ENCODE results near the gene FNIP2. TPM values are rescaled to one million over a fixed set of nuclear protein-coding genes. Genes with fewer than 3 reads are reported as not detected.
"Not testable (repeated sequence)": the region's sequence is repeated elsewhere in the genome, so short reads cannot be mapped to it uniquely, and the experiment has no call there.

The FNIP2 gene
- total RNA-seq, 1 experiment from 2014 or later, result 35.3 TPM

GRCh38 chr4:158808399-158808798 is 39.6 kb downstream of the FNIP2 start:
- CTCF ChIA-PET, result no interaction called here
- H3K9me3 Mint-ChIP-seq (ENCODE audit: low read depth, unreplicated experiment), result no peaks in the 10 kb centered on the region
- TF ChIP-seq CTCF (IDR thresholded peaks at IDR 0.05; ENCODE audit: unreplicated experiment), result no peak
- no peak for DNase-seq
- peaks cover 33% of the 10 kb centered on the region for H3K36me3 Mint-ChIP-seq (ENCODE audit: insufficient read depth, unreplicated experiment)
- H3K27me3 Mint-ChIP-seq (ENCODE audit: unreplicated experiment), result no peaks in the 10 kb centered on the region
- peak overlapping the region; percentile 28 for H3K27ac Mint-ChIP-seq (ENCODE audit: unreplicated experiment)
- peaks cover 55% of the 10 kb centered on the region for H3K4me1 Mint-ChIP-seq (ENCODE audit: low read depth, unreplicated experiment)
- BruUV-seq (replicated peaks), result no TSS peak
- H3K4me3 Mint-ChIP-seq (ENCODE audit: low read depth, unreplicated experiment), result no peak overlapping the region
- intact Hi-C loops (cut with micrococcal nuclease; ENCODE audit: unreplicated experiment), result no loop called here

GRCh38 chr4:158809208-158809607 is 40.4 kb downstream of the FNIP2 start:
- H3K4me3 Mint-ChIP-seq (ENCODE audit: low read depth, unreplicated experiment); DNase-seq; BruUV-seq (replicated peaks); H3K27me3 Mint-ChIP-seq (ENCODE audit: unreplicated experiment); intact Hi-C loops (cut with micrococcal nuclease; ENCODE audit: unreplicated experiment); CTCF ChIA-PET; H3K9me3 Mint-ChIP-seq (ENCODE audit: low read depth, unreplicated experiment): not testable (repeated sequence)
- peaks cover 39% of the 10 kb centered on the region for H3K36me3 Mint-ChIP-seq (ENCODE audit: insufficient read depth, unreplicated experiment)
- peaks cover 62% of the 10 kb centered on the region for H3K4me1 Mint-ChIP-seq (ENCODE audit: low read depth, unreplicated experiment)
- H3K27ac Mint-ChIP-seq (ENCODE audit: unreplicated experiment), result peak overlapping the region; percentile 97

- Mint-ChIP-seq H3K36me3 (ENCODE audit: insufficient read depth, unreplicated experiment) (peaks cover 41% of the 10 kb centered on the region), H3K9me3 (ENCODE audit: low read depth, unreplicated experiment) (no peaks in the 10 kb centered on the region), H3K4me1 (ENCODE audit: low read depth, unreplicated experiment) (peaks cover 68% of the 10 kb centered on the region), H3K27ac (ENCODE audit: unreplicated experiment) (peak overlapping the region; percentile 97), H3K27me3 (ENCODE audit: unreplicated experiment) (no peaks in the 10 kb centered on the region), H3K4me3 (ENCODE audit: low read depth, unreplicated experiment) (peak overlapping the region; percentile 58)
- CTCF ChIA-PET, result interaction anchor here (1.8 to 2.3 kb wide), 3 partner anchors 17 to 31 kb away, joined by 5 to 10 read pairs (median 7); no protein-coding TSS in a partner anchor
- intact Hi-C loops (cut with micrococcal nuclease; ENCODE audit: unreplicated experiment), result loop anchor here (1.0 to 5.0 kb wide), 3 partner anchors 15 to 37 kb away; no protein-coding TSS in a partner anchor
- DNase-seq, result peak; percentile 38
- TSS peak; percentile 90 for BruUV-seq (replicated peaks)
- TF ChIP-seq CTCF (IDR thresholded peaks at IDR 0.05; ENCODE audit: unreplicated experiment), result no peak
These were observed 41.0 kb downstream of the FNIP2 start for GRCh38 chr4:158809611-158810486.

GRCh38 chr4:158810487-158811215 is 41.8 kb downstream of the FNIP2 start:
- no peak for TF ChIP-seq CTCF (IDR thresholded peaks at IDR 0.05; ENCODE audit: unreplicated experiment)
- Mint-ChIP-seq H3K9me3 (ENCODE audit: low read depth, unreplicated experiment) (no peaks in the 10 kb centered on the region), H3K4me1 (ENCODE audit: low read depth, unreplicated experiment) (peaks cover 74% of the 10 kb centered on the region), H3K27ac (ENCODE audit: unreplicated experiment) (peak overlapping the region; percentile 97), H3K36me3 (ENCODE audit: insufficient read depth, unreplicated experiment) (peaks cover 40% of the 10 kb centered on the region), H3K27me3 (ENCODE audit: unreplicated experiment) (no peaks in the 10 kb centered on the region), H3K4me3 (ENCODE audit: low read depth, unreplicated experiment) (peak overlapping the region; percentile 58)
- intact Hi-C loops (cut with micrococcal nuclease; ENCODE audit: unreplicated experiment), result loop anchor here (1.0 to 5.0 kb wide), 3 partner anchors 15 to 37 kb away; no protein-coding TSS in a partner anchor
- BruUV-seq (replicated peaks), result TSS peak; percentile 35
- CTCF ChIA-PET, result interaction anchor here (1.8 to 2.3 kb wide), 3 partner anchors 16 to 32 kb away, joined by 5 to 10 read pairs (median 7); no protein-coding TSS in a partner anchor
- peak; percentile 53 for DNase-seq

All from Calu3 (cell line).